ENCODE data around the gene TSPAN1. TPM values are rescaled to one million over a fixed set of nuclear protein-coding genes. Genes with fewer than 3 reads are reported as not detected.

TSPAN1 gene
- total and polyA plus RNA-seq, 2 experiments from 2014 or later = 32.1 to 69.5 TPM

DNA sequence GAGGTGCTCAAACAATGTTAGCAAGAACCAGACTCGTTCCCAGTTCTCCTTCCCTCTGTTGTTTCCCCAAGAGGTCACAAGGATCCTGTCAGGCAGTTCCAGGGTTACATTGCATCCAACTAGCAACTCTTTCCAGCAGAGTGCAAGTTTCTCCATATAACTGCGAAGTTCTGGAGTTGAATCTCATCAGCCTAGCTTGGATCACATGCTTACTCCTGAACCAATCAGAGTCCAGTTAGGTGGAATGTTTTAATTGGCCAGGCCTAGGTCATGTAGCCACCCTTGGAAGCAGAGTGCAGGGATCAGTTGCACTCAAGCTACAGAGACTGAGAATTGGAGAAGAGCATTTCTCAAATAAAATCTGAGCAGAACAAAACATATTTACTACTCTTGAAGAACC is 26.6 kb upstream of the TSPAN1 start:
- H3K27me3 ChIP-seq = no peaks in the 10 kb centered on the region
- no peak overlapping the region for H2AFZ ChIP-seq
- no peaks in the 10 kb centered on the region for H3K9me3 ChIP-seq (ENCODE audit: low read depth)
- no peaks in the 10 kb centered on the region for H3K36me3 ChIP-seq (replicated peaks; ENCODE audit: insufficient read depth, low read depth)
- TF ChIP-seq EZH2phosphoT487 (IDR thresholded peaks at IDR 0.05; ENCODE audit: low read depth, severe bottlenecking, unreplicated experiment) = no peak
- TF ChIP-seq CTCF (IDR thresholded peaks at IDR 0.05; ENCODE audit: poor library complexity) = no peak
- TF ChIP-seq EZH2 (IDR thresholded peaks at IDR 0.05; ENCODE audit: borderline replicate concordance) = no peak
- no peaks in the 10 kb centered on the region for H3K9me2 ChIP-seq (replicated peaks; ENCODE audit: insufficient read depth)
- H3K4me2 ChIP-seq = no peak overlapping the region
- no peak overlapping the region for H3K27ac ChIP-seq
- no peak for DNase-seq (ENCODE audit: low spot score)
- no peak overlapping the region for H3K4me3 ChIP-seq
- H3K4me1 ChIP-seq (ENCODE audit: insufficient read depth) = no peaks in the 10 kb centered on the region
- H3K79me2 ChIP-seq = no peaks in the 10 kb centered on the region
- no peaks in the 10 kb centered on the region for H4K20me1 ChIP-seq (ENCODE audit: insufficient read depth, poor library complexity, severe bottlenecking)
- WGBS (ENCODE audit: low lambda C conversion rate, missing lambda C conversion rate) = 84% methylated on average over 2 of the region's 2 CpGs

- DNase-seq (ENCODE audit: low spot score) = no peak
- no peaks in the 10 kb centered on the region for H3K79me2 ChIP-seq
- no peaks in the 10 kb centered on the region for H3K36me3 ChIP-seq (replicated peaks; ENCODE audit: insufficient read depth, low read depth)
- no peaks in the 10 kb centered on the region for H3K9me2 ChIP-seq (replicated peaks; ENCODE audit: insufficient read depth)
- H3K4me3 ChIP-seq = no peak overlapping the region
- H3K4me2 ChIP-seq = no peak overlapping the region
- TF ChIP-seq CTCF (IDR thresholded peaks at IDR 0.05; ENCODE audit: poor library complexity) (no peak), EZH2phosphoT487 (IDR thresholded peaks at IDR 0.05; ENCODE audit: low read depth, severe bottlenecking, unreplicated experiment) (no peak), EZH2 (IDR thresholded peaks at IDR 0.05; ENCODE audit: borderline replicate concordance) (no peak)
- no peak overlapping the region for H2AFZ ChIP-seq
- H3K27ac ChIP-seq = peak overlapping the region; percentile 13
- H4K20me1 ChIP-seq (ENCODE audit: insufficient read depth, poor library complexity, severe bottlenecking) = no peaks in the 10 kb centered on the region
- no peaks in the 10 kb centered on the region for H3K27me3 ChIP-seq
- no peaks in the 10 kb centered on the region for H3K4me1 ChIP-seq (ENCODE audit: insufficient read depth)
- H3K9me3 ChIP-seq (ENCODE audit: low read depth) = no peaks in the 10 kb centered on the region
- 87% methylated on average over 2 of the region's 2 CpGs for WGBS (ENCODE audit: low lambda C conversion rate, missing lambda C conversion rate)
Observed at GRCh38 chr1:46150085-46150484, 24.8 kb upstream of the TSPAN1 start.

- H3K27me3 ChIP-seq = no peaks in the 10 kb centered on the region
- WGBS (ENCODE audit: low lambda C conversion rate, missing lambda C conversion rate) = 95% methylated on average over 3 of the region's 3 CpGs
- H3K4me3 ChIP-seq = no peak overlapping the region
- TF ChIP-seq EZH2 (IDR thresholded peaks at IDR 0.05; ENCODE audit: borderline replicate concordance) = no peak
- TF ChIP-seq EZH2phosphoT487 (IDR thresholded peaks at IDR 0.05; ENCODE audit: low read depth, severe bottlenecking, unreplicated experiment) = no peak
- no peak for TF ChIP-seq CTCF (IDR thresholded peaks at IDR 0.05; ENCODE audit: poor library complexity)
- no peaks in the 10 kb centered on the region for H3K4me1 ChIP-seq (ENCODE audit: insufficient read depth)
- no peak overlapping the region for H3K27ac ChIP-seq
- H4K20me1 ChIP-seq (ENCODE audit: insufficient read depth, poor library complexity, severe bottlenecking) = no peaks in the 10 kb centered on the region
- H3K4me2 ChIP-seq = no peak overlapping the region
- no peaks in the 10 kb centered on the region for H3K9me2 ChIP-seq (replicated peaks; ENCODE audit: insufficient read depth)
- H3K36me3 ChIP-seq (replicated peaks; ENCODE audit: insufficient read depth, low read depth) = no peaks in the 10 kb centered on the region
- no peaks in the 10 kb centered on the region for H3K79me2 ChIP-seq
- DNase-seq (ENCODE audit: low spot score) = no peak
- no peaks in the 10 kb centered on the region for H3K9me3 ChIP-seq (ENCODE audit: low read depth)
- no peak overlapping the region for H2AFZ ChIP-seq
Observed at GRCh38 chr1:46152016-46152415, 22.9 kb upstream of the TSPAN1 start.

DNA sequence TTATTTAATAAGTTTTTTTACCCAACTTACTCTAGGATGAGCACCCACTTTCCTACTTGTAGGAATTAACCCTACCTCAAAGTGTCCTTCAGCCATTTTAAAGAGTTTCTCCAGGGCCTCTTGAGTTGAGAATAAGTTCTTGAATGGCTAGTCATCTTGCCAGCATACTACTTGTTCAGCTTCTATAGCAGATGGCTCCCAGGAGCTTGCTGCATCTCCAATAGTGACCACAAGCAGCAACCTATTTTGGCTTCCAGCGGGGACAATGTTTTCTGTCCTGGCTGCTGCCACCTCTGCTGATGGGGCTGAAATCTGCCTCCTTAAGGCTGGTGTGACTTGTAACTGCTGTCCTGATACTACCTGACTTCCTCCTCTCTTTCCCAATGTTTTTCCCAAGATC is 21.7 kb upstream of the TSPAN1 start:
- Histone ChIP-seq H3K27me3 (no peaks in the 10 kb centered on the region), H3K9me2 (replicated peaks; ENCODE audit: insufficient read depth) (no peaks in the 10 kb centered on the region), H3K4me2 (no peak overlapping the region), H3K79me2 (no peaks in the 10 kb centered on the region), H2AFZ (no peak overlapping the region), H3K4me1 (ENCODE audit: insufficient read depth) (no peaks in the 10 kb centered on the region), H3K4me3 (no peak overlapping the region), H3K36me3 (replicated peaks; ENCODE audit: insufficient read depth, low read depth) (no peaks in the 10 kb centered on the region), H4K20me1 (ENCODE audit: insufficient read depth, poor library complexity, severe bottlenecking) (no peaks in the 10 kb centered on the region), H3K27ac (no peak overlapping the region), H3K9me3 (ENCODE audit: low read depth) (no peaks in the 10 kb centered on the region)
- 92% methylated on average over 1 of the region's 1 CpG for WGBS (ENCODE audit: low lambda C conversion rate, missing lambda C conversion rate)
- DNase-seq (ENCODE audit: low spot score) = no peak
- TF ChIP-seq CTCF (IDR thresholded peaks at IDR 0.05; ENCODE audit: poor library complexity) (no peak), EZH2 (IDR thresholded peaks at IDR 0.05; ENCODE audit: borderline replicate concordance) (no peak), EZH2phosphoT487 (IDR thresholded peaks at IDR 0.05; ENCODE audit: low read depth, severe bottlenecking, unreplicated experiment) (no peak)
